Smooth muscle cell (in vitro differentiated cells): Measurements from ENCODE around the gene CNTN5. TPM values are rescaled to one million over a fixed set of nuclear protein-coding genes. Genes with fewer than 3 reads are reported as not detected.

Experiments used
- DNase-seq: peaks from one replicate; lab custom pipeline; 2025; ENCODE audit not compliant: unreplicated experiment; lab: John Stamatoyannopoulos, UW
- H2AFZ ChIP-seq: fragments of 200-600 bp; sonication (generic); 2 replicates; pipeline ENCODE4 v1.6.0; 2016; ENCODE audit warnings: antibody characterized with exemption, low read depth, mild to moderate bottlenecking
- H3F3A ChIP-seq: fragments of 200-600 bp; sonication (generic); 2 replicates; pipeline ENCODE4 v1.6.0; 2017; ENCODE audit warnings: antibody characterized with exemption, low read depth
- H3K27ac ChIP-seq: fragments of 200-600 bp; sonication (generic); 2 replicates; pipeline ENCODE4 v1.5.1; 2016; ENCODE audit warnings: low read depth, mild to moderate bottlenecking
- H3K27me3 ChIP-seq: fragments of 200-600 bp; sonication (generic); 2 replicates; pipeline ENCODE4 v1.6.1; 2016; ENCODE audit warnings: low read depth, mild to moderate bottlenecking
- H3K36me3 ChIP-seq: fragments of 200-600 bp; sonication (generic); 2 replicates; pipeline ENCODE4 v1.5.1; 2016; ENCODE audit warnings: low read depth
- H3K4me1 ChIP-seq: fragments of 200-600 bp; sonication (generic); 2 replicates; pipeline ENCODE4 v1.5.1; 2016; ENCODE audit warnings: low read depth
- H3K4me2 ChIP-seq: fragments of 200-600 bp; sonication (generic); 2 replicates; pipeline ENCODE4 v1.6.0; 2016; ENCODE audit warnings: mild to moderate bottlenecking
- H3K4me3 ChIP-seq: fragments of 200-600 bp; sonication (generic); 2 replicates; pipeline ENCODE4 v1.5.1; 2016; ENCODE audit warnings: mild to moderate bottlenecking
- H3K79me2 ChIP-seq: fragments of 200-600 bp; sonication (generic); 2 replicates; pipeline ENCODE4 v1.6.0; 2016; ENCODE audit warnings: low read depth, mild to moderate bottlenecking
- H3K9ac ChIP-seq: fragments of 200-600 bp; sonication (generic); 2 replicates; pipeline ENCODE4 v1.6.0; 2016; ENCODE audit warnings: low read depth
- H3K9me3 ChIP-seq: fragments of 200-600 bp; sonication (generic); replicated peaks from 2 replicates; pipeline ENCODE4 v1.5.1; 2016; ENCODE audit warnings: low read depth
- H4K20me1 ChIP-seq: fragments of 200-600 bp; sonication (generic); 2 replicates; pipeline ENCODE4 v1.6.0; 2016; ENCODE audit warnings: low read depth
- WGBS: methylation state at CpG from one replicate; pipeline ENCODE4 v1.1.7; 2016; ENCODE audit warnings: low lambda C conversion rate; 5-methylcytosine and 5-hydroxymethylcytosine counted together
- polyA plus RNA-seq: library from polyadenylated mRNA; unstranded; fragments of >200 nt; fragmentation: Nextera tagmentation; extraction: Ambion mirVana; gene quantifications from 2 replicates; pipeline ENCODE4 v1.2.1, GENCODE V29; 2016
- total RNA-seq: library from RNA; depleted of rRNA; stranded (reverse); fragments of >200 nt; gene quantifications from 2 replicates; pipeline ENCODE4 v1.2.3, GENCODE V29; 2014
- TF ChIP-seq, protein P1 (sequence below): fragments of 200-600 bp; sonication (generic); IDR thresholded peaks from 2 replicates; pipeline ENCODE4 v1.5.1; 2017; ENCODE audit warnings: borderline replicate concordance, mild to moderate bottlenecking, antibody characterized with exemption; ENCODE audit not compliant: insufficient read depth, poor library complexity, severe bottlenecking

Gene CNTN5
- total and polyA plus RNA-seq, 2 experiments from 2014 or later = 0.97 to 3.1 TPM

DNA sequence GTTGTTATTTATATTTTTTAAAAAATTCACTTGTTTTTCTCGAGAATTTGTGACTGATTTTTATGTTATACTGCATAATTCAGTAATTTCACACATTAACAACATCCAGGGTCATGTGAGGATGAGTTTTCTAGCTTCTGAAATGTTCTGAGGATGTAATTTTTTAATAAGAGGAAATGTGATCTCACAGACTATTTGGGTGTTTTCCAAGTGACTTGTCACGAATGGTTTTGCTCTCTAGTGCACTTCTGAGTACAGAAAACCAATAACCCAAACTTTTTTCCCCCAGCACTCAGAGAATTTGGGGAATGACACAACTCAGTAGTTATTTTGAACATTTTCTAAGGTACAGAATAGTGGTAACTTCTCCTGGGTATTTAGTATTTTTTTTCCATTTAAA, 845.2 kb downstream of the CNTN5 start:
- Histone ChIP-seq H3K27ac (no peak overlapping the region), H3K36me3 (no peaks in the 10 kb centered on the region), H3K27me3 (no peaks in the 10 kb centered on the region), H3F3A (no peaks in the 10 kb centered on the region), H3K9me3 (no peaks in the 10 kb centered on the region), H3K79me2 (no peaks in the 10 kb centered on the region), H3K4me3 (no peak overlapping the region), H3K9ac (no peak overlapping the region), H4K20me1 (no peaks in the 10 kb centered on the region), H3K4me1 (peaks cover 6% of the 10 kb centered on the region), H3K4me2 (no peak overlapping the region), H2AFZ (no peak overlapping the region)
- no peak for DNase-seq
- WGBS = 80% methylated on average over 2 of the region's 2 CpGs
- TF ChIP-seq, protein P1, sequence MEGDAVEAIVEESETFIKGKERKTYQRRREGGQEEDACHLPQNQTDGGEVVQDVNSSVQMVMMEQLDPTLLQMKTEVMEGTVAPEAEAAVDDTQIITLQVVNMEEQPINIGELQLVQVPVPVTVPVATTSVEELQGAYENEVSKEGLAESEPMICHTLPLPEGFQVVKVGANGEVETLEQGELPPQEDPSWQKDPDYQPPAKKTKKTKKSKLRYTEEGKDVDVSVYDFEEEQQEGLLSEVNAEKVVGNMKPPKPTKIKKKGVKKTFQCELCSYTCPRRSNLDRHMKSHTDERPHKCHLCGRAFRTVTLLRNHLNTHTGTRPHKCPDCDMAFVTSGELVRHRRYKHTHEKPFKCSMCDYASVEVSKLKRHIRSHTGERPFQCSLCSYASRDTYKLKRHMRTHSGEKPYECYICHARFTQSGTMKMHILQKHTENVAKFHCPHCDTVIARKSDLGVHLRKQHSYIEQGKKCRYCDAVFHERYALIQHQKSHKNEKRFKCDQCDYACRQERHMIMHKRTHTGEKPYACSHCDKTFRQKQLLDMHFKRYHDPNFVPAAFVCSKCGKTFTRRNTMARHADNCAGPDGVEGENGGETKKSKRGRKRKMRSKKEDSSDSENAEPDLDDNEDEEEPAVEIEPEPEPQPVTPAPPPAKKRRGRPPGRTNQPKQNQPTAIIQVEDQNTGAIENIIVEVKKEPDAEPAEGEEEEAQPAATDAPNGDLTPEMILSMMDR = no peak

DNA sequence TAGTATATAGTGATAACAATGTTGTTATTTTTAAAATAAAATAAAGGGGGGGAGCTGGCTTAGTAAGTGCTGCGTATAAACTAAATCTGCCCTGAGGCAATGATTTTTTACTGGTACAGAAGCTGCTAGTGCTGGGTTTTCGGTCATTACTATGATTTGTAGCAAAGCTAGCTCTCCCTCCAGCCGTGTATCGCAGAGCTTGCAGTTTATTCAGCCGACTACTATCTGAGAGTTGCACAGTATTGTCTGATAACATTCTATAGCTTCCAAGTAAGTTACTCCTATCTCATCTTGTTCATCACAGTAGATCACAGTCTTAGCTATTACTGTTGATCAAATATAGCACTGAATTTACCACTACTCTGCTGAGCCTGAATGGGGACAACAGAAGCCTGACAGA, 860.9 kb downstream of the CNTN5 start:
- TF ChIP-seq, protein P1 = no peak
- Histone ChIP-seq H3K27me3 (no peaks in the 10 kb centered on the region), H3K79me2 (no peaks in the 10 kb centered on the region), H3K4me3 (no peak overlapping the region), H2AFZ (no peak overlapping the region), H3F3A (no peaks in the 10 kb centered on the region), H3K9ac (no peak overlapping the region), H3K4me1 (no peaks in the 10 kb centered on the region), H3K27ac (no peak overlapping the region), H4K20me1 (no peaks in the 10 kb centered on the region), H3K9me3 (no peaks in the 10 kb centered on the region), H3K36me3 (no peaks in the 10 kb centered on the region), H3K4me2 (no peak overlapping the region)
- 73% methylated on average over 5 of the region's 5 CpGs for WGBS
- DNase-seq = no peak

DNA sequence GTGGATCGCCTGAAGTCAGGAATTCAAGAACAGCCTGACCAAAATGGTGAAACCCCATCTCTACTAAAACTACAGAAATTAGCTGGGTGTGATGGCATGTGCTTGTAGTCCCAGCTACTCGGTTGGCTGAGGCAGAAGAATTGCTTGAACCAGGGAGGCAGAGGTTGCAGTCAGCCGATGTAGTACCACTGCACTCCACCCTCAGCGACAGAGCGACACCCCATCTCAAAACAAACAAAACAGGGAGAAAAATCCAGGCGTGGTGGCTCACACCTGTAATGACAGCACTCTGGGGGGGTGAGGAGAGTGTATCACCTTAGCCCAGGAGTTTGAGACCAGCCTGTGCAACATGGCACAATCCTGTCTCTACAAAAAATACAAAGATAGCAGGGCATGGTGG, 864.0 kb downstream of the CNTN5 start:
- Histone ChIP-seq H3K36me3 (no peaks in the 10 kb centered on the region), H3K4me3 (no peak overlapping the region)

DNA sequence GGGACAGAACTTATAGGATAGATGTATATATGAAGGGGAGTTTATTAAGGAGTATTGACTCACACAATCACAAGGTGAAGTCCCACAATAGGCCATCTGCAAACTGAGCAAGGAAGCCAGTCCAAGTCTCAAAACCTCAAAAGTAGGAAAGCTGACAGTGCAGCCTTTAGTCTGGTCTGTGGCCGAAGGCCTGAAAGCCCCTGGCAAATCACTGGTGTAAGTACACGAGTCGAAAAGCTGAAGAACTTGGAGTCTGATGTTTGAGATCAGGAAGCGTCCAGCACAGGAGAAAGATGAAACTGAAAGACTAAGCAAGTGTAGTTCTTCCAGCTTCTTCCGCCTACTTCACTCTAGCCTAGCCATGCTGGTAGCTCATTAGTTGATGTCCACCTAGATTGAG, 866.7 kb downstream of the CNTN5 start:
- Histone ChIP-seq H3K4me1 (no peaks in the 10 kb centered on the region), H3K27me3 (no peaks in the 10 kb centered on the region), H3K79me2 (no peaks in the 10 kb centered on the region), H3F3A (no peaks in the 10 kb centered on the region), H3K27ac (no peak overlapping the region), H2AFZ (no peak overlapping the region), H3K36me3 (no peaks in the 10 kb centered on the region), H3K4me3 (no peak overlapping the region), H4K20me1 (no peaks in the 10 kb centered on the region), H3K9ac (no peak overlapping the region), H3K9me3 (no peaks in the 10 kb centered on the region), H3K4me2 (no peak overlapping the region)
- TF ChIP-seq, protein P1 = no peak
- WGBS = 92% methylated on average over 5 of the region's 5 CpGs
- no peak for DNase-seq

More for the DNA sequence above, 864.0 kb downstream of the CNTN5 start:
- H3F3A ChIP-seq = no peaks in the 10 kb centered on the region
- no peak overlapping the region for H3K4me2 ChIP-seq
- 74% methylated on average over 6 of the region's 6 CpGs for WGBS
- H3K79me2 ChIP-seq = no peaks in the 10 kb centered on the region
- no peaks in the 10 kb centered on the region for H3K27me3 ChIP-seq
- H3K4me1 ChIP-seq = no peaks in the 10 kb centered on the region
- H2AFZ ChIP-seq = no peak overlapping the region
- H4K20me1 ChIP-seq = no peaks in the 10 kb centered on the region
- no peak for DNase-seq
- H3K9ac ChIP-seq = no peak overlapping the region
- TF ChIP-seq, protein P1 = no peak
- no peak overlapping the region for H3K27ac ChIP-seq
- H3K9me3 ChIP-seq = no peaks in the 10 kb centered on the region
